WTC11 (cell line): ENCODE results near the gene FSHR. TPM values are rescaled to one million over a fixed set of nuclear protein-coding genes. Genes with fewer than 3 reads are reported as not detected.

Experiments used
- ATAC-seq: fragments of 200-7000 bp; cut with Tn5 transposase; 2 replicates; pipeline ENCODE4 v1.10.0; 2021; ENCODE audit warnings: mild to moderate bottlenecking, moderate library complexity
- CTCF ChIA-PET: fragments of 300-600 bp; sonication (Branson Sonifier 250); formaldehyde crosslinking; loops from one replicate; lab custom pipeline; 2021; ENCODE audit warnings: antibody characterized with exemption; lab: Charles Lee
- POLR2A ChIA-PET: fragments of 350-600 bp; sonication (Branson Sonifier 250); formaldehyde crosslinking; loops from one replicate; lab custom pipeline; 2021; ENCODE audit warnings: antibody characterized with exemption; lab: Charles Lee
- DNase-seq: peaks from one replicate; pipeline ENCODE4 v3.0.0; 2021; ENCODE audit warnings: low spot score
- H3K27ac Mint-ChIP-seq: 2 replicates; pipeline ENCODE4 v1.8.0; 2021; ENCODE audit warnings: mixed read lengths
- H3K27me3 Mint-ChIP-seq: 2 replicates; pipeline ENCODE4 v1.8.0; 2021; ENCODE audit warnings: low read depth, mild to moderate bottlenecking, moderate library complexity, mixed read lengths
- H3K36me3 Mint-ChIP-seq: 2 replicates; pipeline ENCODE4 v1.8.0; 2021; ENCODE audit warnings: mixed read lengths
- H3K4me1 Mint-ChIP-seq: 2 replicates; pipeline ENCODE4 v1.8.0; 2022; ENCODE audit warnings: mixed read lengths
- H3K4me3 Mint-ChIP-seq: 2 replicates; pipeline ENCODE4 v1.8.0; 2021; ENCODE audit warnings: mild to moderate bottlenecking, moderate library complexity, mixed read lengths
- H3K9me3 Mint-ChIP-seq: 2 replicates; pipeline ENCODE4 v1.8.0; 2021; ENCODE audit warnings: mixed read lengths
- CBFB ChIP-seq: sonication (generic); formaldehyde crosslinking; IDR thresholded peaks from 2 replicates; pipeline ENCODE4 v1.8.1; 2022; ENCODE audit warnings: mild to moderate bottlenecking, low read depth, missing genetic modification reagents
- CREM ChIP-seq: sonication (generic); formaldehyde crosslinking; IDR thresholded peaks from 2 replicates; pipeline ENCODE4 v1.8.1; 2022; ENCODE audit warnings: mild to moderate bottlenecking, missing genetic modification reagents, moderate library complexity
- ELF4 ChIP-seq: sonication (generic); formaldehyde crosslinking; IDR thresholded peaks from 2 replicates; pipeline ENCODE4 v1.8.1; 2022; ENCODE audit warnings: low read depth, mild to moderate bottlenecking, moderate library complexity, missing genetic modification reagents
- FOXJ3 ChIP-seq: sonication (generic); formaldehyde crosslinking; IDR thresholded peaks from 2 replicates; pipeline ENCODE4 v1.9.0; 2021; ENCODE audit warnings: missing genetic modification reagents, mild to moderate bottlenecking, borderline replicate concordance
- MXD4 ChIP-seq: fragments of 250-450 bp; sonication (Bioruptor Pico); IDR thresholded peaks from 2 replicates; pipeline ENCODE4 v1.8.0; 2021; ENCODE audit warnings: mild to moderate bottlenecking, moderate library complexity, borderline replicate concordance
- MYBL2 ChIP-seq: sonication (generic); formaldehyde crosslinking; IDR thresholded peaks from 2 replicates; pipeline ENCODE4 v1.8.1; 2023; ENCODE audit warnings: mild to moderate bottlenecking, moderate library complexity, missing genetic modification reagents
- NFATC4 ChIP-seq: fragments of 250-450 bp; sonication (Bioruptor Pico); IDR thresholded peaks from 2 replicates; pipeline ENCODE4 v1.9.0; 2021; ENCODE audit warnings: mild to moderate bottlenecking
- NFE2L1 ChIP-seq: sonication (generic); formaldehyde crosslinking; IDR thresholded peaks from 2 replicates; pipeline ENCODE4 v1.8.1; 2023; ENCODE audit warnings: missing genetic modification reagents
- NR2C2 ChIP-seq: sonication (generic); formaldehyde crosslinking; IDR thresholded peaks from 2 replicates; pipeline ENCODE4 v1.8.0; 2022; ENCODE audit warnings: mild to moderate bottlenecking, missing genetic modification reagents
- PRRX2 ChIP-seq: fragments of 250-450 bp; sonication (Bioruptor Pico); IDR thresholded peaks from 2 replicates; pipeline ENCODE4 v1.8.0; 2021; ENCODE audit warnings: mild to moderate bottlenecking
- SP1 ChIP-seq: sonication (generic); formaldehyde crosslinking; conservative IDR thresholded peaks from 2 replicates; pipeline ENCODE4 v1.8.1; 2022; ENCODE audit warnings: missing genetic modification reagents
- ZNF416 ChIP-seq: fragments of 250-450 bp; sonication (Bioruptor Pico); IDR thresholded peaks from 2 replicates; pipeline ENCODE4 v1.9.0; 2021; ENCODE audit warnings: mild to moderate bottlenecking, inconsistent platforms
- ZNF671 ChIP-seq: fragments of 250-450 bp; sonication (Bioruptor Pico); IDR thresholded peaks from 2 replicates; pipeline ENCODE4 v1.8.0; 2021; ENCODE audit warnings: mild to moderate bottlenecking
- total RNA-seq: library from RNA; stranded (reverse); gene quantifications from 3 replicates; pipeline ENCODE4 v1.2.3, GENCODE V29; 2021
- TF ChIP-seq, protein P1 (sequence below): fragments of 250-450 bp; sonication (Bioruptor Pico); IDR thresholded peaks from 2 replicates; pipeline ENCODE4 v1.9.0; 2021; ENCODE audit warnings: moderate library complexity, mild to moderate bottlenecking, inconsistent platforms, borderline replicate concordance
- TF ChIP-seq, protein P2 (sequence below): sonication (generic); formaldehyde crosslinking; conservative IDR thresholded peaks from 2 replicates; pipeline ENCODE4 v1.8.1; 2022; ENCODE audit warnings: mild to moderate bottlenecking, missing genetic modification reagents
- TF ChIP-seq, protein P3 (sequence below): sonication (generic); formaldehyde crosslinking; IDR thresholded peaks from 2 replicates; pipeline ENCODE4 v1.8.1; 2023; ENCODE audit warnings: mild to moderate bottlenecking, missing genetic modification reagents, borderline replicate concordance
- TF ChIP-seq, protein P4 (sequence below): sonication (generic); formaldehyde crosslinking; conservative IDR thresholded peaks from 2 replicates; pipeline ENCODE4 v1.8.1; 2023; ENCODE audit warnings: mild to moderate bottlenecking, low read depth, missing genetic modification reagents, moderate library complexity
- TF ChIP-seq, protein P5 (sequence below): sonication (generic); formaldehyde crosslinking; IDR thresholded peaks from 2 replicates; pipeline ENCODE4 v1.8.1; 2023; ENCODE audit warnings: mild to moderate bottlenecking, missing genetic modification reagents
- TF ChIP-seq, protein P6 (sequence below): fragments of 250-450 bp; sonication (Bioruptor Pico); IDR thresholded peaks from 2 replicates; pipeline ENCODE4 v1.8.0; 2021; ENCODE audit warnings: mild to moderate bottlenecking

FSHR gene
- total RNA-seq, 1 experiment from 2014 or later = not detected

DNA sequence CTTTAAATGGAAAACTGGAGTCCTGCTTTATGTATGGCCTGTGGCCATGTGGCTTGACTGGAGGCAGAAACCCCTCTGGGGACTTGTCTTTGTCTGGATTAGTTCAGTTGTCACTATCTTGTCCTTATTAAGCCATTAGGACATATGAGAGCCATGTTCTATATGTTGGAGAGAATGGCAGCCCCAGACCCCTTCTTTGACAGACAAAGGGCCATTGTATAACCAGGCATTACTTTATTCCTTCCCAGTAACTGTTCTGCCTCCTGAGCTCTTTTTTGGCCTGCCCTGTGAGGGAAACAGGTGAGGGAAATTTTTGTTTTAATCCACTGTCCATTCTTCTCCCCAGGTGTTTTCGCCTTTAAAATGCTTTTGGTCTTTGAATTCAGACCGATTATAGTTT is 43.3 kb downstream of the FSHR start:
- Mint-ChIP-seq H3K36me3 (no peaks in the 10 kb centered on the region), H3K9me3 (no peaks in the 10 kb centered on the region), H3K27me3 (no peaks in the 10 kb centered on the region), H3K4me3 (no peak overlapping the region), H3K27ac (no peak overlapping the region), H3K4me1 (no peaks in the 10 kb centered on the region)
- TF ChIP-seq NR2C2 (CRISPR knock-in tag) (no peak), MXD4 (CRISPR knock-in tag) (no peak), MYBL2 (CRISPR knock-in tag) (no peak), CREM (CRISPR knock-in tag) (no peak), SP1 (no peak), NFATC4 (no peak)
- TF ChIP-seq, protein P1, sequence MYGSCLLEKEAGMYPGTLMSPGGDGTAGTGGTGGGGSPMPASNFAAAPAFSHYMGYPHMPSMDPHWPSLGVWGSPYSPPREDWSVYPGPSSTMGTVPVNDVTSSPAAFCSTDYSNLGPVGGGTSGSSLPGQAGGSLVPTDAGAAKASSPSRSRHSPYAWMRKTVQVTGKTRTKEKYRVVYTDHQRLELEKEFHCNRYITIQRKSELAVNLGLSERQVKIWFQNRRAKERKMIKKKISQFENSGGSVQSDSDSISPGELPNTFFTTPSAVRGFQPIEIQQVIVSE (CRISPR knock-in tag) = no peak
- TF ChIP-seq, protein P2, sequence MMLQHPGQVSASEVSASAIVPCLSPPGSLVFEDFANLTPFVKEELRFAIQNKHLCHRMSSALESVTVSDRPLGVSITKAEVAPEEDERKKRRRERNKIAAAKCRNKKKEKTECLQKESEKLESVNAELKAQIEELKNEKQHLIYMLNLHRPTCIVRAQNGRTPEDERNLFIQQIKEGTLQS (CRISPR knock-in tag) = no peak
- TF ChIP-seq, protein P3, sequence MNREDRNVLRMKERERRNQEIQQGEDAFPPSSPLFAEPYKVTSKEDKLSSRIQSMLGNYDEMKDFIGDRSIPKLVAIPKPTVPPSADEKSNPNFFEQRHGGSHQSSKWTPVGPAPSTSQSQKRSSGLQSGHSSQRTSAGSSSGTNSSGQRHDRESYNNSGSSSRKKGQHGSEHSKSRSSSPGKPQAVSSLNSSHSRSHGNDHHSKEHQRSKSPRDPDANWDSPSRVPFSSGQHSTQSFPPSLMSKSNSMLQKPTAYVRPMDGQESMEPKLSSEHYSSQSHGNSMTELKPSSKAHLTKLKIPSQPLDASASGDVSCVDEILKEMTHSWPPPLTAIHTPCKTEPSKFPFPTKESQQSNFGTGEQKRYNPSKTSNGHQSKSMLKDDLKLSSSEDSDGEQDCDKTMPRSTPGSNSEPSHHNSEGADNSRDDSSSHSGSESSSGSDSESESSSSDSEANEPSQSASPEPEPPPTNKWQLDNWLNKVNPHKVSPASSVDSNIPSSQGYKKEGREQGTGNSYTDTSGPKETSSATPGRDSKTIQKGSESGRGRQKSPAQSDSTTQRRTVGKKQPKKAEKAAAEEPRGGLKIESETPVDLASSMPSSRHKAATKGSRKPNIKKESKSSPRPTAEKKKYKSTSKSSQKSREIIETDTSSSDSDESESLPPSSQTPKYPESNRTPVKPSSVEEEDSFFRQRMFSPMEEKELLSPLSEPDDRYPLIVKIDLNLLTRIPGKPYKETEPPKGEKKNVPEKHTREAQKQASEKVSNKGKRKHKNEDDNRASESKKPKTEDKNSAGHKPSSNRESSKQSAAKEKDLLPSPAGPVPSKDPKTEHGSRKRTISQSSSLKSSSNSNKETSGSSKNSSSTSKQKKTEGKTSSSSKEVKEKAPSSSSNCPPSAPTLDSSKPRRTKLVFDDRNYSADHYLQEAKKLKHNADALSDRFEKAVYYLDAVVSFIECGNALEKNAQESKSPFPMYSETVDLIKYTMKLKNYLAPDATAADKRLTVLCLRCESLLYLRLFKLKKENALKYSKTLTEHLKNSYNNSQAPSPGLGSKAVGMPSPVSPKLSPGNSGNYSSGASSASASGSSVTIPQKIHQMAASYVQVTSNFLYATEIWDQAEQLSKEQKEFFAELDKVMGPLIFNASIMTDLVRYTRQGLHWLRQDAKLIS (CRISPR knock-in tag) = no peak
- no peak for ATAC-seq
- DNase-seq = no peak
- CTCF ChIA-PET = no interaction called here
- POLR2A ChIA-PET = no interaction called here

DNA sequence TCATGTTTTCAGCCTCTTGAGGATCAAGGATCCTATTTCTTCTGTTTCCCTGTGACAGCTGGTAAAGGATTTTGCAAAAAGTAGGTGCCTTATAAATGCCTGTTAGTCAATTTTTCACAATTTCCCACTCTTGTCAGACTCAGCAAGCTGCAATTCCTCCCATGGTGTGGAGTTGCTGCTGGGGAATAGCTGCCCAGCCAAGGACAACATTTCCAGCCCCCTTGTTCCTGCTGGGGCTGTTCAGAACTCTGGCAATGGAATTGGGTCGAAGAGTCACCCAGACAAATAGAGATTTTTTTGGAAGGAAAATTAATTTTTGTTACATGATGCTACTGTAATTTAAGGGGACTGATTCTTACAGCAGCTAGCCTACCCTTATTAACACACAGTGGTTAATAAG is 43.7 kb downstream of the FSHR start:
- no peak overlapping the region for H3K27ac Mint-ChIP-seq
- H3K36me3 Mint-ChIP-seq = no peaks in the 10 kb centered on the region
- no peak for ATAC-seq

More for the DNA sequence above, 43.7 kb downstream of the FSHR start:
- Mint-ChIP-seq H3K4me1 (no peaks in the 10 kb centered on the region), H3K4me3 (no peak overlapping the region), H3K9me3 (no peaks in the 10 kb centered on the region), H3K27me3 (no peaks in the 10 kb centered on the region)
- TF ChIP-seq FOXJ3 (CRISPR knock-in tag) (no peak), CBFB (no peak), NFE2L1 (CRISPR knock-in tag) (no peak), PRRX2 (CRISPR knock-in tag) (no peak), ELF4 (no peak), ZNF416 (CRISPR knock-in tag) (no peak), ZNF671 (CRISPR knock-in tag) (no peak)
- TF ChIP-seq, protein P4, sequence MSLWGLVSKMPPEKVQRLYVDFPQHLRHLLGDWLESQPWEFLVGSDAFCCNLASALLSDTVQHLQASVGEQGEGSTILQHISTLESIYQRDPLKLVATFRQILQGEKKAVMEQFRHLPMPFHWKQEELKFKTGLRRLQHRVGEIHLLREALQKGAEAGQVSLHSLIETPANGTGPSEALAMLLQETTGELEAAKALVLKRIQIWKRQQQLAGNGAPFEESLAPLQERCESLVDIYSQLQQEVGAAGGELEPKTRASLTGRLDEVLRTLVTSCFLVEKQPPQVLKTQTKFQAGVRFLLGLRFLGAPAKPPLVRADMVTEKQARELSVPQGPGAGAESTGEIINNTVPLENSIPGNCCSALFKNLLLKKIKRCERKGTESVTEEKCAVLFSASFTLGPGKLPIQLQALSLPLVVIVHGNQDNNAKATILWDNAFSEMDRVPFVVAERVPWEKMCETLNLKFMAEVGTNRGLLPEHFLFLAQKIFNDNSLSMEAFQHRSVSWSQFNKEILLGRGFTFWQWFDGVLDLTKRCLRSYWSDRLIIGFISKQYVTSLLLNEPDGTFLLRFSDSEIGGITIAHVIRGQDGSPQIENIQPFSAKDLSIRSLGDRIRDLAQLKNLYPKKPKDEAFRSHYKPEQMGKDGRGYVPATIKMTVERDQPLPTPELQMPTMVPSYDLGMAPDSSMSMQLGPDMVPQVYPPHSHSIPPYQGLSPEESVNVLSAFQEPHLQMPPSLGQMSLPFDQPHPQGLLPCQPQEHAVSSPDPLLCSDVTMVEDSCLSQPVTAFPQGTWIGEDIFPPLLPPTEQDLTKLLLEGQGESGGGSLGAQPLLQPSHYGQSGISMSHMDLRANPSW (CRISPR knock-in tag) = no peak
- TF ChIP-seq, protein P5, sequence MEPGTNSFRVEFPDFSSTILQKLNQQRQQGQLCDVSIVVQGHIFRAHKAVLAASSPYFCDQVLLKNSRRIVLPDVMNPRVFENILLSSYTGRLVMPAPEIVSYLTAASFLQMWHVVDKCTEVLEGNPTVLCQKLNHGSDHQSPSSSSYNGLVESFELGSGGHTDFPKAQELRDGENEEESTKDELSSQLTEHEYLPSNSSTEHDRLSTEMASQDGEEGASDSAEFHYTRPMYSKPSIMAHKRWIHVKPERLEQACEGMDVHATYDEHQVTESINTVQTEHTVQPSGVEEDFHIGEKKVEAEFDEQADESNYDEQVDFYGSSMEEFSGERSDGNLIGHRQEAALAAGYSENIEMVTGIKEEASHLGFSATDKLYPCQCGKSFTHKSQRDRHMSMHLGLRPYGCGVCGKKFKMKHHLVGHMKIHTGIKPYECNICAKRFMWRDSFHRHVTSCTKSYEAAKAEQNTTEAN (CRISPR knock-in tag) = no peak
- TF ChIP-seq, protein P3 (CRISPR knock-in tag) = no peak
- TF ChIP-seq, protein P6, sequence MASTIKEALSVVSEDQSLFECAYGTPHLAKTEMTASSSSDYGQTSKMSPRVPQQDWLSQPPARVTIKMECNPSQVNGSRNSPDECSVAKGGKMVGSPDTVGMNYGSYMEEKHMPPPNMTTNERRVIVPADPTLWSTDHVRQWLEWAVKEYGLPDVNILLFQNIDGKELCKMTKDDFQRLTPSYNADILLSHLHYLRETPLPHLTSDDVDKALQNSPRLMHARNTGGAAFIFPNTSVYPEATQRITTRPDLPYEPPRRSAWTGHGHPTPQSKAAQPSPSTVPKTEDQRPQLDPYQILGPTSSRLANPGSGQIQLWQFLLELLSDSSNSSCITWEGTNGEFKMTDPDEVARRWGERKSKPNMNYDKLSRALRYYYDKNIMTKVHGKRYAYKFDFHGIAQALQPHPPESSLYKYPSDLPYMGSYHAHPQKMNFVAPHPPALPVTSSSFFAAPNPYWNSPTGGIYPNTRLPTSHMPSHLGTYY (CRISPR knock-in tag) = no peak
- DNase-seq = no peak
- CTCF ChIA-PET = no interaction called here
- POLR2A ChIA-PET = no interaction called here
